HCT116 (cell line): ENCODE data around the gene TFG. TPM values are rescaled to one million over a fixed set of nuclear protein-coding genes. Genes with fewer than 3 reads are reported as not detected.

Experiments
- ATAC-seq: fragments of 200-7000 bp; cut with Tn5 transposase; 2 replicates; pipeline ENCODE4 v1.9.1; 2020; ENCODE audit warnings: mild to moderate bottlenecking, moderate library complexity
- BruUV-seq: library from RNA; stranded (reverse); fragments of 400-500 nt; replicated peaks from 2 replicates; lab custom pipeline; 2021; lab: Mats Ljungman, UMichigan
- CTCF ChIA-PET: fragments of 300-600 bp; sonication (Branson Sonifier 250); formaldehyde crosslinking; loops from one replicate; lab custom pipeline; 2021; ENCODE audit warnings: antibody characterized with exemption; lab: Charles Lee
- POLR2A ChIA-PET: fragments of 300-600, 350-600 bp; sonication (Branson Sonifier 250); formaldehyde crosslinking; loops from one replicate; lab custom pipeline; 2021; ENCODE audit warnings: antibody characterized with exemption; lab: Charles Lee
- RAD21 ChIA-PET, 2 experiments: fragments of 300-600 bp; sonication (Branson Sonifier 250); formaldehyde crosslinking; loops; one replicate each; lab custom pipeline; 2023; ENCODE audit warnings: low total read pairs in 2 of 2; ENCODE audit not compliant: uncharacterized antibody in 2 of 2, unreplicated experiment in 2 of 2, low non-redundant PET in 1 of 2; lab: Charles Lee
- DNase-seq: peaks from one replicate; pipeline ENCODE4 v3.0.0-alpha.2; 2010; ENCODE audit warnings: low read depth, low spot score
- H2AFZ ChIP-seq: fragments of 200-600 bp; shearing (Covaris generic), sonication (generic); 2 replicates; pipeline ENCODE4 v1.6.1; 2017; ENCODE audit warnings: low read depth, mixed run types, mixed read lengths, antibody characterized with exemption, low read length; ENCODE audit not compliant: poor library complexity, severe bottlenecking
- H3K27ac ChIP-seq: 2 replicates; pipeline ENCODE4 v1.5.1; 2012; ENCODE audit warnings: low read depth, low read length
- H3K27me3 ChIP-seq: fragments of 200-600 bp; sonication (generic); 2 replicates; pipeline ENCODE4 v1.6.1; 2016; ENCODE audit warnings: mixed run types, low read length, mixed read lengths; ENCODE audit not compliant: insufficient read depth
- H3K36me3 ChIP-seq, 2 experiments: fragments of 200-500 bp in 1 of 2; fragments of 200-600 bp in 1 of 2; sonication (Bioruptor generic) in 1 of 2; sonication (generic) in 1 of 2; 2 replicates each; pipeline versions ENCODE4 v1.5.1 to v1.6.1; 2014 to 2016; ENCODE audit warnings: low read length in 2 of 2, inconsistent platforms in 1 of 2, mixed read lengths in 1 of 2, mixed run types in 1 of 2; ENCODE audit not compliant: insufficient read depth in 2 of 2, control insufficient read depth in 1 of 2
- H3K4me1 ChIP-seq, 2 experiments: fragments of 200-600 bp in 1 of 2; sonication (generic) in 1 of 2; 2 replicates each; pipeline versions ENCODE4 v1.5.1 to v1.6.1; 2012 to 2017; ENCODE audit warnings: low read length in 2 of 2, inconsistent platforms in 1 of 2, mild to moderate bottlenecking in 1 of 2, mixed read lengths in 1 of 2, mixed run types in 1 of 2, moderate library complexity in 1 of 2; ENCODE audit not compliant: insufficient read depth in 2 of 2, control insufficient read depth in 1 of 2
- H3K4me2 ChIP-seq: fragments of 200-600 bp; sonication (generic); 2 replicates; pipeline ENCODE4 v1.6.1; 2017; ENCODE audit warnings: mixed run types, low read length, mixed read lengths
- H3K4me3 ChIP-seq, 2 experiments: fragments of 200-600 bp in 1 of 2; sonication (generic) in 1 of 2; replicated peaks in 1 of 2; 2 replicates each; pipeline ENCODE4 v1.5.1; 2011 to 2016; ENCODE audit warnings: low read length in 2 of 2, control low read depth in 1 of 2, low read depth in 1 of 2, mild to moderate bottlenecking in 1 of 2, mixed read lengths in 1 of 2, mixed run types in 1 of 2
- H3K79me2 ChIP-seq: fragments of 200-600 bp; sonication (generic); 2 replicates; pipeline ENCODE4 v1.6.1; 2017; ENCODE audit warnings: mild to moderate bottlenecking, mixed run types, low read length, moderate library complexity, mixed read lengths; ENCODE audit not compliant: insufficient read depth
- H3K9ac ChIP-seq: fragments of 200-600 bp; sonication (generic); 2 replicates; pipeline ENCODE4 v1.6.1; 2016; ENCODE audit warnings: low read length, mixed read lengths
- H3K9me2 ChIP-seq: fragments of 200-600 bp; sonication (generic), shearing (Covaris generic); 2 replicates; pipeline ENCODE4 v1.6.1; 2017; ENCODE audit warnings: mixed run types, mild to moderate bottlenecking, moderate library complexity; ENCODE audit not compliant: insufficient read depth
- H3K9me3 ChIP-seq, 2 experiments: fragments of 200-500 bp in 1 of 2; fragments of 200-600 bp in 1 of 2; sonication (Bioruptor generic) in 1 of 2; sonication (generic) in 1 of 2; 2 replicates each; pipeline ENCODE4 v1.6.1; 2014 to 2017; ENCODE audit warnings: low read length in 2 of 2, mixed read lengths in 2 of 2, inconsistent platforms in 1 of 2, low read depth in 1 of 2, mild to moderate bottlenecking in 1 of 2, mixed run types in 1 of 2, moderate library complexity in 1 of 2; ENCODE audit not compliant: control insufficient read depth in 1 of 2, insufficient read depth in 1 of 2
- H4K20me1 ChIP-seq: fragments of 200-600 bp; sonication (generic), shearing (Covaris generic); 2 replicates; pipeline ENCODE4 v1.6.1; 2017; ENCODE audit warnings: mixed run types, mild to moderate bottlenecking, moderate library complexity; ENCODE audit not compliant: insufficient read depth
- CBX3 ChIP-seq: IDR thresholded peaks from 2 replicates; pipeline ENCODE4 v1.6.1; 2012; ENCODE audit warnings: low read depth
- CEBPB ChIP-seq: IDR thresholded peaks from 2 replicates; pipeline ENCODE4 v1.6.1; 2012; ENCODE audit warnings: low read depth
- EGR1 ChIP-seq: IDR thresholded peaks from 2 replicates; pipeline ENCODE4 v1.6.1; 2012; ENCODE audit warnings: low read depth
- ELF1 ChIP-seq: IDR thresholded peaks from 2 replicates; pipeline ENCODE4 v1.6.1; 2012; ENCODE audit warnings: low read depth, borderline replicate concordance
- FOSL1 ChIP-seq: IDR thresholded peaks from 2 replicates; pipeline ENCODE4 v1.6.1; 2012; ENCODE audit warnings: low read depth
- JUND ChIP-seq: IDR thresholded peaks from 2 replicates; pipeline ENCODE4 v1.6.1; 2012
- POLR2A ChIP-seq: IDR thresholded peaks from 2 replicates; pipeline ENCODE4 v1.7.0; 2011; ENCODE audit warnings: borderline replicate concordance; ENCODE audit not compliant: insufficient read depth, insufficient read length; ENCODE audit errors: extremely low read depth
- POLR2AphosphoS5 ChIP-seq: IDR thresholded peaks from 2 replicates; pipeline ENCODE4 v1.6.1; 2011; ENCODE audit warnings: mild to moderate bottlenecking, low read depth, low read length, moderate library complexity
- RAD21 ChIP-seq: IDR thresholded peaks from 2 replicates; pipeline ENCODE4 v1.6.1; 2012; ENCODE audit warnings: low read depth, mild to moderate bottlenecking
- SP1 ChIP-seq: IDR thresholded peaks from 2 replicates; pipeline ENCODE4 v1.6.1; 2012; ENCODE audit warnings: low read depth
- SRF ChIP-seq: IDR thresholded peaks from 2 replicates; pipeline ENCODE4 v1.6.1; 2012; ENCODE audit warnings: low read depth
- ZFX ChIP-seq: fragments of 450-650 bp; IDR thresholded peaks from 2 replicates; pipeline ENCODE4 v1.6.1; 2017
- intact Hi-C: fragments of 100-400 bp; cut with micrococcal nuclease; formaldehyde crosslinking; loops from 2 replicates; pipeline ENCODE4 v1.10.0; 2022
- total RNA-seq: library from RNA; stranded (reverse); gene quantifications from one replicate; pipeline ENCODE4 v1.2.1, GENCODE V29; 2021; ENCODE audit not compliant: unreplicated experiment
- TF ChIP-seq, protein P1 (sequence below): IDR thresholded peaks from 2 replicates; pipeline ENCODE4 v1.6.1; 2011; ENCODE audit warnings: mild to moderate bottlenecking, low read length, moderate library complexity; ENCODE audit not compliant: insufficient replicate concordance; ENCODE audit errors: extremely low read depth
- TF ChIP-seq, protein P2 (sequence below): IDR thresholded peaks from 2 replicates; pipeline ENCODE4 v1.6.1; 2012
- TF ChIP-seq, protein P3 (sequence below), 3 experiments: fragments of 200-600 bp in 1 of 3; sonication (generic) in 1 of 3; IDR thresholded peaks in 2 of 3; conservative IDR thresholded peaks in 1 of 3; 2 replicates each; pipeline ENCODE4 v1.5.1; 2012 to 2017; ENCODE audit warnings: low read depth in 2 of 3, low read length in 2 of 3, antibody characterized with exemption in 1 of 3, borderline replicate concordance in 1 of 3, control low read depth in 1 of 3, mild to moderate bottlenecking in 1 of 3, mixed read lengths in 1 of 3, mixed run types in 1 of 3, moderate library complexity in 1 of 3; ENCODE audit not compliant: insufficient read depth in 1 of 3
- TF ChIP-seq, protein P4 (sequence below): IDR thresholded peaks from 2 replicates; pipeline ENCODE4 v1.6.1; 2012

Gene TFG
- total RNA-seq, 1 experiment from 2014 or later, result 99.1 TPM

DNA sequence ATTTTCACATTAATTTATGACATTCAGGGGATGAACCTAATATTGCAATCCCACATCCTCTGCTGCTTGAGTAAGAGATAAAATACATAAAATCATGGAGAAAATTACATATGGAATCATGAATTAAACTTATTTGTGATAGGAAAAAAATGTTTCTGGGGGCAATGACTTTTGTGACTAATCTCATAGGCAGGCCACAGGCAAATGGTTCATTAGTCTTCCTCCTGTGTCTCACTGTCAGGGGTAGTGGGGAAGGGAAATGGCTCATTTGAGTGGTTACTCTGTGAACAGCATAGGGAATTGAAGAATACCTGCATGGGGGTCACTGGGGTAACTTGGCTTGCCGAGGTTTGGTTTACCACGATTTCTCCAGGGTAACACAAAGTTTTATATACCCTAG, 72.0 kb downstream of the TFG start (continued):
- TF ChIP-seq, protein P1, sequence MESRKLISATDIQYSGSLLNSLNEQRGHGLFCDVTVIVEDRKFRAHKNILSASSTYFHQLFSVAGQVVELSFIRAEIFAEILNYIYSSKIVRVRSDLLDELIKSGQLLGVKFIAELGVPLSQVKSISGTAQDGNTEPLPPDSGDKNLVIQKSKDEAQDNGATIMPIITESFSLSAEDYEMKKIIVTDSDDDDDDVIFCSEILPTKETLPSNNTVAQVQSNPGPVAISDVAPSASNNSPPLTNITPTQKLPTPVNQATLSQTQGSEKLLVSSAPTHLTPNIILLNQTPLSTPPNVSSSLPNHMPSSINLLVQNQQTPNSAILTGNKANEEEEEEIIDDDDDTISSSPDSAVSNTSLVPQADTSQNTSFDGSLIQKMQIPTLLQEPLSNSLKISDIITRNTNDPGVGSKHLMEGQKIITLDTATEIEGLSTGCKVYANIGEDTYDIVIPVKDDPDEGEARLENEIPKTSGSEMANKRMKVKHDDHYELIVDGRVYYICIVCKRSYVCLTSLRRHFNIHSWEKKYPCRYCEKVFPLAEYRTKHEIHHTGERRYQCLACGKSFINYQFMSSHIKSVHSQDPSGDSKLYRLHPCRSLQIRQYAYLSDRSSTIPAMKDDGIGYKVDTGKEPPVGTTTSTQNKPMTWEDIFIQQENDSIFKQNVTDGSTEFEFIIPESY, result no peak
- TF ChIP-seq POLR2AphosphoS5 (no peak), RAD21 (no peak), CBX3 (no peak)
- TF ChIP-seq, protein P2, sequence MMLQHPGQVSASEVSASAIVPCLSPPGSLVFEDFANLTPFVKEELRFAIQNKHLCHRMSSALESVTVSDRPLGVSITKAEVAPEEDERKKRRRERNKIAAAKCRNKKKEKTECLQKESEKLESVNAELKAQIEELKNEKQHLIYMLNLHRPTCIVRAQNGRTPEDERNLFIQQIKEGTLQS, result no peak

DNA sequence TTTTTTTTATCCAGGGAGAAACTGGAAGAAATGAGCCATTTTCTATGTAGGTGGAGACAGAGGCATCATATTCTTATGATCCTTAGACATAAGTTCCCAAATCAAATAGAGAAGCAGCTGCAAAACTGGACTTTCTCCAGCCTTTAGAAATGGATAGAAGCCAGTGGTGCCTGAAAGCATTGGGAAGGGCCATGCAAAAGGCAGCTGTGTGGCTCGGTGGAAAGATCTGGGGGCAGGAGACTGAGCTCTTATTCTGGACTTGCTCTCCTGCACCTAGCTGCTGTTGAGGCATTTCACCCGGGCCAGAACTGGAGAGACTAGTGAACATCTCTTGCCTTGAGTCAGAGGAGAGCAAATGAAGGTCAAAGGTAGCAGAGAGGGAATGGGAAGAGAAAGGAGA, 73.1 kb downstream of the TFG start:
- Histone ChIP-seq H3K9me2 (no peaks in the 10 kb centered on the region), H3K9ac (no peak overlapping the region), H3K4me3 (no peak overlapping the region), H3K9me3 (0 out of 4 replicates have a peak, but pooled peaks cover 0 to 6% of the 10 kb centered on the region in 2 experiments), H3K4me1 (no peaks in the 10 kb centered on the region), H3K79me2 (no peaks in the 10 kb centered on the region), H2AFZ (no peak overlapping the region), H3K27ac (no peak overlapping the region), H3K4me2 (no peak overlapping the region), H3K36me3 (no peaks in the 10 kb centered on the region), H3K27me3 (no peaks in the 10 kb centered on the region), H4K20me1 (no peaks in the 10 kb centered on the region)
- intact Hi-C loops, result loop anchor here (10.0 kb wide), 1 partner anchor 468 kb away; no protein-coding TSS in a partner anchor
- POLR2A ChIA-PET, result no interaction called here
- RAD21 ChIA-PET, result no interaction called here
- BruUV-seq, result no TSS peak
- CTCF ChIA-PET, result no interaction called here
- ATAC-seq (no peak), DNase-seq (no peak)
- TF ChIP-seq CEBPB, result no peak
- TF ChIP-seq FOSL1, result no peak
- TF ChIP-seq, protein P3, sequence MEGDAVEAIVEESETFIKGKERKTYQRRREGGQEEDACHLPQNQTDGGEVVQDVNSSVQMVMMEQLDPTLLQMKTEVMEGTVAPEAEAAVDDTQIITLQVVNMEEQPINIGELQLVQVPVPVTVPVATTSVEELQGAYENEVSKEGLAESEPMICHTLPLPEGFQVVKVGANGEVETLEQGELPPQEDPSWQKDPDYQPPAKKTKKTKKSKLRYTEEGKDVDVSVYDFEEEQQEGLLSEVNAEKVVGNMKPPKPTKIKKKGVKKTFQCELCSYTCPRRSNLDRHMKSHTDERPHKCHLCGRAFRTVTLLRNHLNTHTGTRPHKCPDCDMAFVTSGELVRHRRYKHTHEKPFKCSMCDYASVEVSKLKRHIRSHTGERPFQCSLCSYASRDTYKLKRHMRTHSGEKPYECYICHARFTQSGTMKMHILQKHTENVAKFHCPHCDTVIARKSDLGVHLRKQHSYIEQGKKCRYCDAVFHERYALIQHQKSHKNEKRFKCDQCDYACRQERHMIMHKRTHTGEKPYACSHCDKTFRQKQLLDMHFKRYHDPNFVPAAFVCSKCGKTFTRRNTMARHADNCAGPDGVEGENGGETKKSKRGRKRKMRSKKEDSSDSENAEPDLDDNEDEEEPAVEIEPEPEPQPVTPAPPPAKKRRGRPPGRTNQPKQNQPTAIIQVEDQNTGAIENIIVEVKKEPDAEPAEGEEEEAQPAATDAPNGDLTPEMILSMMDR (IDR thresholded peaks at IDR 0.05 in 2 of 3, conservative IDR thresholded peaks at IDR 0.05 in 1 of 3; ENCODE audit: borderline replicate concordance in 1 of 3, insufficient read depth in 1 of 3, low read depth in 2 of 3, low read length in 2 of 3), result no peak
- no peak for TF ChIP-seq JUND
- no peak for TF ChIP-seq RAD21
- TF ChIP-seq ELF1, result no peak
- no peak for TF ChIP-seq SRF
- TF ChIP-seq ZFX, result no peak
- no peak for TF ChIP-seq EGR1
- TF ChIP-seq POLR2A, result no peak
- TF ChIP-seq SP1, result no peak
- TF ChIP-seq, protein P2, result no peak
- TF ChIP-seq, protein P4, sequence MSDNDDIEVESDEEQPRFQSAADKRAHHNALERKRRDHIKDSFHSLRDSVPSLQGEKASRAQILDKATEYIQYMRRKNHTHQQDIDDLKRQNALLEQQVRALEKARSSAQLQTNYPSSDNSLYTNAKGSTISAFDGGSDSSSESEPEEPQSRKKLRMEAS, result no peak
